Inflammatory macrophage (primary cell): Measurements from ENCODE around the gene DUXA.

ENCODE experiments used
- DNase-seq, 2 donors: peaks; one replicate each; pipeline ENCODE4 v3.0.0-alpha.2; 2020 to 2022

DUXA gene

DNA sequence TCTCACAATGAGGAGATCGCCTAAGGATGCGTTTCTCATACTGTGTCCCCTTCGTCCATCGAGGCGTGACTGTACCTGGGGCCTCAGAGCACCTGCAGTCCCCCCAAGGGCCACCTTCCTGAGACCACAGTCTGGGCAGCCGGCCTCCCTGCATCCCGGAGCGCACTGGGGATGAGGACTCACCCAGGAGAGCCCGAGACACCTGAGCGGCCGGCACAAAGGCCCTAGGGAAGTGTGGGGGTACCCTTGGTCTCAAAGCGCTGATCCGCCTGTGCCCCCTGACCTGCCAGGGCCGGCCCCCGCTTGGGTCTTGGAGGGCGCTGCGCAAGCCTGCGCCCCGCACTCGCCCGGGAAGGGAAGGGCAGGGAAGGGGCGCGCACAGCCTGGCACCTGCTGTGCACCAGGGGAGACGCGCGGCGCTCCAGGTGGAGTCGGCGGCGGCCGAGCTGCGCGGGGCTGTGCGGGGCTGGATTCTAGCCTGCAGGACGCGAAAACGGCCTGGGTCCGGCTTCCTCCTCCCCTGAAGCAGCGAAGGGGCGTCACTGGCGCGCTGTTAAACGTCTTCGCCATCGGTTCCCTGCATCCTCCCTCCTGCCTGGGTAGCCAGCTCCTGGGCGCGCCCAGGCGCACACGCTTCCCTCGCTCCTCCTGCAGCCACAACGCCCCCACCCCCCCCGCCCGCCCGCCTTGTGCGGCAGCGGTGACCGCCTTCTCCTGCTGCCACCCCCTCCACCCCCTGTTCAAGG lies 61.1 kb downstream of the DUXA start:
- no peak for DNase-seq
